Body of pancreas (tissue), 4 donors: ENCODE data around the gene ZNF394. TPM values are rescaled to one million over a fixed set of nuclear protein-coding genes. Genes with fewer than 3 reads are reported as not detected.
"Not testable (repeated sequence)": the region's sequence is repeated elsewhere in the genome, so short reads cannot be mapped to it uniquely, and the experiment has no call there.

Source experiments
- ATAC-seq: fragments of 150-250 bp; one replicate; pipeline ENCODE4 v1.9.1; 2016
- DNase-seq, 4 donors: peaks; one replicate each; pipeline ENCODE4 v3.0.0-alpha.2; 2019
- H3K27ac ChIP-seq, 4 donors: fragments of 200-600 bp; sonication (generic); 1 replicate in 3 of 4; 2 replicates in 1 of 4; pipeline versions ENCODE4 v1.5.1 to v1.6.1; 2016 to 2019; ENCODE audit warnings: mild to moderate bottlenecking in 1 of 4, mixed read lengths in 1 of 4, moderate library complexity in 1 of 4
- H3K27me3 ChIP-seq, 2 donors: fragments of 200-600 bp; sonication (generic); one replicate each; pipeline ENCODE4 v1.6.0; 2016; ENCODE audit warnings: mild to moderate bottlenecking in 1 of 2
- H3K36me3 ChIP-seq, 2 donors: fragments of 200-600 bp; sonication (generic); replicated peaks in 1 of 2; 2 replicates each; pipeline ENCODE4 v1.5.1; 2016; ENCODE audit warnings: low read depth in 2 of 2; ENCODE audit not compliant: insufficient read depth in 1 of 2
- H3K4me1 ChIP-seq: fragments of 200-600 bp; sonication (generic); one replicate; pipeline ENCODE4 v1.6.0; 2016
- H3K4me3 ChIP-seq, 2 donors: fragments of 200-600 bp; sonication (generic); 1 replicate in 1 of 2; 2 replicates in 1 of 2; pipeline ENCODE4 v1.5.1; 2016 to 2019
- H3K9me3 ChIP-seq, 3 donors: fragments of 200-600 bp; sonication (generic); 1 replicate in 2 of 3; 2 replicates in 1 of 3; pipeline ENCODE4 v1.5.1; 2016
- CTCF ChIP-seq, 7 experiments: fragments of 450-650 bp in 4 of 7; fragments of 200-600 bp in 3 of 7; sonication (generic) in 3 of 7; IDR thresholded peaks; one replicate each; pipeline ENCODE4 v1.5.1; 2016 to 2019; ENCODE audit warnings: antibody characterized with exemption in 7 of 7
- POLR2A ChIP-seq, 3 donors: fragments of 450-650 bp; IDR thresholded peaks; one replicate each; pipeline ENCODE4 v1.6.1; 2016; ENCODE audit warnings: antibody characterized with exemption in 3 of 3, mild to moderate bottlenecking in 2 of 3
- WGBS, 2 donors: methylation state at CpG; one replicate each; pipeline ENCODE4 v1.1.5; 2017; 5-methylcytosine and 5-hydroxymethylcytosine counted together
- intact Hi-C: fragments of 100-400 bp; cut with DNase I; formaldehyde crosslinking; loops from one replicate; pipeline ENCODE4 v1.15.1; 2023
- total RNA-seq, 2 donors: library from RNA; depleted of rRNA; stranded (reverse); fragments of >200 nt; gene quantifications; one replicate each; pipeline ENCODE4 v1.1.0, GENCODE V29; 2016

The ZNF394 gene
- total RNA-seq, 2 donors from 2014 or later, result 18.7 to 21.4 TPM

GRCh38 chr7:99504281-99504602 lies 4.2 kb upstream of the ZNF394 start:
- Histone ChIP-seq H3K4me1 (peaks cover 35% of the 10 kb centered on the region), H3K27ac (peak overlapping the region; percentile 85 to 98 (median 92)), H3K4me3 (peak overlapping the region; percentile 95 to 97), H3K27me3 (no peaks in the 10 kb centered on the region), H3K9me3 (no peaks in the 10 kb centered on the region), H3K36me3 (no peaks in the 10 kb centered on the region)
- TF ChIP-seq CTCF (IDR thresholded peaks at IDR 0.05) (no peak), POLR2A (IDR thresholded peaks at IDR 0.05) (no peak)
- intact Hi-C loops, result no loop called here
- DNase-seq (no peak), ATAC-seq (no peak)
- 8 to 13% methylated on average over 5 to 19 of the region's 19 CpGs for WGBS, 2 donors

GRCh38 chr7:99501236-99501635 lies 1.2 kb upstream of the ZNF394 start:
- H3K27me3 ChIP-seq, ATAC-seq, intact Hi-C loops, H3K36me3 ChIP-seq, DNase-seq, H3K9me3 ChIP-seq, H3K4me3 ChIP-seq, H3K27ac ChIP-seq: not testable (repeated sequence)
- H3K4me1 ChIP-seq, result peaks cover 44% of the 10 kb centered on the region
- 89 to 93% methylated on average over 12 of the region's 12 CpGs for WGBS, 2 donors

DNA sequence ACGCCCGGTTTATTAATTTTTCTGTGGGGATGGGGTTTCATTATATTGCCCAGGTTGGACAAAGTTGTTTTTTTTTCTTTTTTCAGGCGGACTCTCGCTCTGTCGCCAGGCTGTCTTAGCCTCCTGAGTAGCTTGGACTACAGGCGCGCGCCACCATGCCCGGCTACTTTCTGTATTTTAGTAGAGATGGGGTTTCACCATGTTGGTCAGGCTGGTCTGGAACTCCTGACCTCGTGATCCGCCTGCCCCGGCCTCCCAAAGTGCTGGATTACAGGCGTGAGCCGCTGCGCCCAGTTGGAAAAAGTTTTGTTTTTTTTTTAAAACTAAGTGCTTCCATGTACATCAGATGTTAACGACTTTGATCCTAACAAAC lies 542 bp upstream of the ZNF394 start:
- no peak for ATAC-seq
- TF ChIP-seq POLR2A (IDR thresholded peaks at IDR 0.05) (no peak), CTCF (IDR thresholded peaks at IDR 0.05) (no peak)
- DNase-seq, result no peak
- peak overlapping the region; percentile 81 to 98 (median 88) for H3K27ac ChIP-seq
- intact Hi-C loops, result no loop called here
- H3K4me1 ChIP-seq, result peaks cover 38% of the 10 kb centered on the region
- no peaks in the 10 kb centered on the region for H3K27me3 ChIP-seq
- H3K9me3 ChIP-seq, result no peaks in the 10 kb centered on the region
- no peaks in the 10 kb centered on the region for H3K36me3 ChIP-seq
- 39 to 48% methylated on average over 16 of the region's 16 CpGs for WGBS, 2 donors
- H3K4me3 ChIP-seq, result peak overlapping the region; percentile 84 to 92

- Histone ChIP-seq H3K4me1 (peaks cover 34% of the 10 kb centered on the region), H3K4me3 (peak overlapping the region; percentile 84 to 92), H3K27ac (peak overlapping the region; percentile 81 to 98 (median 88)), H3K9me3 (peaks cover 0 to under 1% (median 0%) of the 10 kb centered on the region in 3 donors), H3K27me3 (no peaks in the 10 kb centered on the region), H3K36me3 (peaks cover 0 to under 1% of the 10 kb centered on the region in 2 donors)
- WGBS, 2 donors, result 1 to 2% methylated on average over 12 to 14 of the region's 14 CpGs
- ATAC-seq (no peak), DNase-seq (no peak)
- intact Hi-C loops, result no loop called here
- TF ChIP-seq CTCF (IDR thresholded peaks at IDR 0.05) (no peak), POLR2A (IDR thresholded peaks at IDR 0.05) (no peak)
Measured at GRCh38 chr7:99499371-99499720, 735 bp downstream of the ZNF394 start.

DNA sequence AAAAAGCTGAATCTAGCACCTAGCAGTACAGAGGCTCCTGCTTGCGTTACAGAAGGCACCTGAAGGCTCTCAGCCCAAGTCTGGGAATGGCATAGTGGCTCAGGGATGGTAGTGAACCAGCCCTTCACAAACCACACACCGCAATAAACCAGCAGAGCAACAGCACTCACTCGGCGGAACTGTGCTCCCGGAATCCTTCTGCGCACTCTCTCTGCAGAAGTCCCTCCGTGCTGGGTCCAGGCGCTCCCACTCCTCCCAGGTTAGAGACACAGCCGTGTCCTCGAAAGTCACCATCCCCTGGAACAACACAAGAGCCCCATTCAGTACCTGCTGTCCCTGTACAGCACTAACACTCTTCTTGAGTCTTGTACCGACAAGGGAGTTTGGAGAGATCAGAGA lies 1.5 kb downstream of the ZNF394 start:
- intact Hi-C loops, result no loop called here
- no peak for TF ChIP-seq POLR2A (IDR thresholded peaks at IDR 0.05)
- H3K9me3 ChIP-seq, result peaks cover 0 to 8% (median 4%) of the 10 kb centered on the region in 3 donors
- H3K4me3 ChIP-seq, result peak overlapping the region in 1 of 2 donors; percentile 84
- H3K27me3 ChIP-seq, result no peaks in the 10 kb centered on the region
- DNase-seq (no peak), ATAC-seq (no peak)
- peaks cover 29% of the 10 kb centered on the region for H3K4me1 ChIP-seq
- no peak overlapping the region for H3K27ac ChIP-seq
- peaks cover 7 to 8% of the 10 kb centered on the region in 2 donors for H3K36me3 ChIP-seq
- whole genome bisulfite sequencing, 2 donors, result 62 to 67% methylated on average over 10 of the region's 11 CpGs

DNA sequence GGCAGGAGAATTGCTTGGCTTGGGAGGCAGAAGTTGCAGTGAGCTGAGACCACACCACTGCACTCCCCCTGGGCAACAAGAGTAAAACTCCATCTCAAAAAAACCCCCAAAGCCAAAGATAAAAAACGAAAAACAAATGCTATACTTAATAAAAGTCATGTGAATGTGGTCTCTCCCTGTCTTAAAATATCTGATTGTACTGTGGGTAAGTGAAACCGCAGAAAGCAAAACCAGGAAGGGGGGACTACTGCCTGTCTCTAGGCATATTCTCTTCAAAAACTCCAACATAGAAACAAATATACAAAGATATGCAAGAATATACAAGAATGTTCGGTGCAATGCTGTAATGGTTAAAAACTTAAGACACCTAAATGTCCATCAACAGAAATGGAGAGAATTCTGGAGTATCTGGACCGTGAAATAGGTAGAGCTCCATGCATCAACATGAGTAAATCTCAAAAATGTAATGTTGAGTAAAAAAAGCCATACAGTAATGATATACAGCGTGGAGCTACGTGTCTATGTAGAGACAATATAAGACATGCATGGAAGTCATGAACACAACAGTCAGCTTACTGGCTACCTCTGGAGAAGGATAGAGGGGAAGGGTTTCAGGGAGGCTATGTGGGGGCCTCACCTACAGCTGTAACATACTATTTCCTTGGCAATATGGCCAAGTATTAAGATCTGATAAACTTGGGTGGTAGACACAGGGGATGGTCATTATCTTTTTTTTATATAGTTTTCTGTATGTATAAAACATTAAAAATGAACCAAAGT lies 2.1 kb downstream of the ZNF394 start:
- DNase-seq (no peak), ATAC-seq (no peak)
- H3K4me3 ChIP-seq, result no peak overlapping the region
- peaks cover 0 to 14% (median 5%) of the 10 kb centered on the region in 3 donors for H3K9me3 ChIP-seq
- intact Hi-C loops, result no loop called here
- 64 to 81% methylated on average over 6 of the region's 6 CpGs for whole genome bisulfite sequencing, 2 donors
- peaks cover 12 to 13% of the 10 kb centered on the region in 2 donors for H3K36me3 ChIP-seq
- TF ChIP-seq CTCF (IDR thresholded peaks at IDR 0.05) (no peak), POLR2A (IDR thresholded peaks at IDR 0.05) (no peak)
- H3K27ac ChIP-seq, result no peak overlapping the region
- H3K4me1 ChIP-seq, result peaks cover 29% of the 10 kb centered on the region
- no peaks in the 10 kb centered on the region for H3K27me3 ChIP-seq
